Frontal cortex (tissue), 4 donors: ENCODE data around the gene PTGIR. TPM values are rescaled to one million over a fixed set of nuclear protein-coding genes. Genes with fewer than 3 reads are reported as not detected.
"Not testable (repeated sequence)": the region's sequence is repeated elsewhere in the genome, so short reads cannot be mapped to it uniquely, and the experiment has no call there.

Experiments used
- DNase-seq, 2 donors: peaks; one replicate each; pipeline ENCODE4 v3.0.0; 2012; ENCODE audit warnings: low spot score in 2 of 2
- FAIRE-seq: peaks from 2 replicates; lab custom pipeline; 2012; peaks lifted over from hg19 to GRCh38; lab: Jason Lieb, UNC
- total RNA-seq: library from RNA; depleted of rRNA; stranded (reverse); fragments of >200 nt; gene quantifications from one replicate; pipeline ENCODE4 v1.2.3, GENCODE V29; 2014
- donor health status: control.
- donor health status: control.
- donor health status: control.

The PTGIR gene
- total RNA-seq, 1 donor from 2014 or later, result not detected

DNA sequence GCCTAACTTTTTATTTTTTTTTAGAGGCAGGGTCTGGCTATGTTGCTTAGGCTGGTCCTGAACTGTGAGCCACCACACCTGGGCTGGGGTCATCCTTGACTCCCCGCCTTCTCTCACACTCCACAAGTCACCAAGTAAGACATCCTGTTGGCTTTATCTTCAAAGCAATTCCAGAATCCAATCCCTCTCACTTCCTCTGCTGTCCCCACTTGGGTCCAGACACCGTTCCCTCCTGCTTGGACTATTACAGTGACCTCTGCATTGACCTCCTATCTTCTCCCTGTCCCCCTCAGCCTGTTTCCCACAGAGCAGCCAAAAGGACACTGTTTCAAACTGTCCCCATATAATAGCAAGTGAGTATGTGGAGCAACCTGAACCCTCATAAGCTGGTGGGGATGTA is 15.8 kb upstream of the PTGIR start:
- FAIRE-seq (no peak), DNase-seq (no peak)

- DNase-seq (no peak), FAIRE-seq (no peak)
Measured at GRCh38 chr19:46639358-46640182, 14.7 kb upstream of the PTGIR start.

- DNase-seq (no peak), FAIRE-seq (no peak)
Measured at GRCh38 chr19:46637224-46637623, 12.3 kb upstream of the PTGIR start.

DNA sequence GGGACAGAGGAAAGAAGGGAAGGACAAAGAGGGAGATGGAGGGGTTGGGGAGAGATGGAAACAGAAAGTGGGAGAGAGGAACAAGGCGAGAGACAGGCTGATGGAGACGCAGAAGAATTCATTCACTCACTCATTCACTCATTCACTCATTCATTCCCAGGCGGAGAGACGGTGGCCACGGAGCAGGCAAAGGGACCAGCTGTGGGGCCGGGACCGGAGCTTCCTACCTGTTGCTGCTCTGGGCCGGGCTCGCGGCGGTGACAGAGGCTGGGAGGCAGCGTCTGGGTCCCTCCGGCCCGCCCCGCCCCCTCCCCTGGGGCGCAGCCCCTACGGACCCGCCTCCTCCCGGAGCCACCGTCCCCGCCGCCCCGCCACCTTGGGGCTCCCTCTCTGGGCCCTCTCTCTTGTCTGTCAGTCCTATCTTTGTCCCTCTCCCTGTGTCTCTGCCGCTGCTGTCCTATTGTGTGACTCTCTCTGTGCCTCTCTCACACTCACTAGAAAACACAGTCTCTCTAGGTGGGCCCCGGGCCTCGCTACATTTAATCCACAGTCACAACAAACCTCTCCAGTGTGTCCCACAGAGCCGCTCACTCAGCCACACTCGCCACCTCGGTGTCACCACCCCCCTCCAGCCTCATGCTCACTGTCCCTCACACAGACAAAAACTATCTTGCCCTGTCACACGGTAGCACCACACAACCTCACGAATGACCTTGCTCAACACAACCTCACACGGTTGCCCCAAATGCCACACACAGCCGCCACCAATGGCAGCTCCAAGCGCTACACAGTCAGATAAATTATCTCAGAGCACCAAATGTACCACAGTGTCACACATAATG is 11.3 kb upstream of the PTGIR start, which contains the start of gene GNG8:
Gene GNG8 (minus strand): TSS at position 283 of the 842 bp plus-strand sequence. CDS start 1,520 bp downstream, outside the sequence.
- FAIRE-seq, result no peak

DNA sequence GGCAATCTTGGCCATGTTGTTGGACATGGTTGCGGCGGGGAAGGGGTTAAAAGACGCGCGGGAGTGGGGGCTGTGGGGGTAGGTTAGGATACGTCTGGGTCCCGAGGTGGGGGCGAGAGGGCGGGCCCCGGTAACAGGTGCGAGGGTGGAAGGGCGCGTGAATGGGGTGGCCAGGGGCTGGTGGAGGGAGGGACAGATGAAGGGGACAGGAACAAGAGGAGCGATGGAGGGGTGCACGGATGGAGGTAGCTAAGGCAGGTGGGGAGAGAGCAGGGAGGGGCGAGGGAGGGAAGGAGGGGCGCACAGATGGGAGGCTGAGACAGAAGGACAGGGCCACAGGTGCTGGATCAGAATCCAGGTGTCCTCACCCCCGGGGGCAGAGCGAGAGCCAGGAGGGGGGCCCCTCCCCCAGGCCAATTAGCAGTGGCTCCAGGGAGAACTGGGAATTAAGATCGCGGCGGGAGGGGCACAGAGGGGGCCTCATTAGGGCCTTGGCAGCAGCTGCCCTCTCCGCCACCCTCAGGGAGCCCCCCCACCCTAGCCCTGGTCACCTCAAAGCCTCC is 9.8 kb upstream of the PTGIR start:
- FAIRE-seq, result no peak
- DNase-seq, result no peak

More for the DNA sequence above, 11.3 kb upstream of the PTGIR start, which contains the start of gene GNG8:
- no peak for DNase-seq

- DNase-seq (peak; percentile 72 to 83), FAIRE-seq (no peak)
Measured at GRCh38 chr19:46634045-46634655, 9.3 kb upstream of the PTGIR start.

DNA sequence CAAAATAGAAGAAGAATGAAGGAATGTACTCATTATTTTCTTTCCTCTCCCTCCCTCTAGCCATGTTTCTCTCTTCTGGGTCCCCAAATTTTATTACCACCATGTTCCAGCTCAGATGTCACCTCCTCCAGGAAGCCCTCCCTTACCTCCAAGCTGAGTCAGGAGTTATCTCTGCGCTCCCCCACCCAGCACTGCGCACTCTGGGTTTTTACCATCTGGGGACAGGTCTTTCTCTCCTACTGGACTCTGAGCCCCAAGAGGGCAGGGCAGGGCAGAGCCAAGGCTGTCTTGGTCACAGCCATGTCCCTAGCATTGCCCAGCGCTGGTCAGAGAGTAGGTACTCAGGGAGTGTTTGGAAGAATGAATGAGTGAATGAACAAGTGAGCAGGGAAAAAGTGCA is 8.2 kb upstream of the PTGIR start:
- DNase-seq, result no peak
- FAIRE-seq, result no peak

GRCh38 chr19:46631481-46631880 is 6.6 kb upstream of the PTGIR start:
- DNase-seq (no peak), FAIRE-seq (no peak)

- no peak for DNase-seq
- no peak for FAIRE-seq
Measured at GRCh38 chr19:46630586-46631205, 5.8 kb upstream of the PTGIR start.

DNA sequence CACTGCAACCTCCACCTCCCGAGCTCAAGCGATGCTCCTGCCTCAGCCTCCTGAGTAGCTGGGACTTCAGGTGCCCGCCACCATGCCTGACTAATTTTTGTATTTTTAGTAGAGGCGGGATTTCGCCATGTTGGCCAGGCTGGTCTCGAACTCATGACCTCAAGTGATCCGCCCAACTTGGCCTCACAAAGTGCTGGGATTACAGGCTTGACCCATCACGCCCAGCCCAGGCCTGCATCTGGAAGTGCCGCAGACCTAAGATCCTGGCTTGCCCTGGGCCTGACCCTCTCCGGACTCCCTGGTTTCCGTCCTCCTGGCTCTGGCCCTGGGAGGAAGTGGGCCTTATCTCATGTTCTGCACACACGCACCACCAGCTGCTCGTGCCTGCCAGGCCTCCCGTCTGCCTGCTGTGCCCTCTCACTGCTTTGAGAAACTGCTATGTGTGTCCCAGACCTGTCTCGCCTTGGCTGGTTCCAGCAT is 4.7 kb upstream of the PTGIR start:
- DNase-seq (no peak), FAIRE-seq (no peak)

- not testable (repeated sequence) for FAIRE-seq, DNase-seq
Measured at GRCh38 chr19:46628970-46629369, 4.1 kb upstream of the PTGIR start.

GRCh38 chr19:46626446-46626845 is 1.6 kb upstream of the PTGIR start:
- FAIRE-seq (no peak), DNase-seq (no peak)

DNA sequence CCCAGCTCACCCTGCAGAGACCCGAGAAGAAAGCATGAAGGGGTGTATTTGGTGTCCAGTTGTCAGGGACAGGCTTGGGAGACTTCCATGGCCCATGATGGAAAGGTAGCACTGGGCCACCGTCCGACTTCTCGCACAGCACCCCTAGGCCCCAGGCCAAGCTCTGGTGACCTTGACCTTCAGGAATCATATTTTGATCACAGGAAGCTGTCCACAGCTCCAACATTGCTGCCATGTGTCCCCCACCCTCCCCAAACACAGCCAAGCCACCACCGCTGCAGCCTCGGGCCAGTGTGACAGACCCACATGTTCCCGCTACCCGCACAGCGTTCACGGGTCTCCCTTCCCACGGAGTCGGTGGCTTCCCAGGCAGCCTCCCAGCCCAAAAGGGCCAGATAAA is 842 bp upstream of the PTGIR start:
- FAIRE-seq (no peak), DNase-seq (no peak)

GRCh38 chr19:46623915-46624502 is 880 bp downstream of the PTGIR start:
- FAIRE-seq, result no peak
- DNase-seq, result no peak

DNA sequence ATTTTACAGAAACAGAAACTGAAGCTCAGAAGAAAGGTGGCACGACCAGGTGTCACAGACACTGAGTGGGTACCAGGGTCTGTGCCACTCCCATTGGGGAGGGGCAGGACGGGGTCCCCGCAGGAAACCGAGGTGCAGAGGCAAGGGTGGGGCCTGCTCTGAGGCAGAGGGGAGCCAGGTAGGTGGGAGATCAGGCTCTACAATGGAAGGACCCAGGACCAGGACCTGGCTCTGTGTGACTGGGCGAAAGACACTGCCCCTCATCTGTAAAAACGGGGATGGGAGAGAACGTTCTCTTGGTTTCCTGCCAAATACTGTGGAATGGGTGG is 2.8 kb downstream of the PTGIR start:
- DNase-seq (no peak), FAIRE-seq (no peak)

- FAIRE-seq, result no peak
- DNase-seq, result no peak
Measured at GRCh38 chr19:46621191-46622117, 3.4 kb downstream of the PTGIR start.

DNA sequence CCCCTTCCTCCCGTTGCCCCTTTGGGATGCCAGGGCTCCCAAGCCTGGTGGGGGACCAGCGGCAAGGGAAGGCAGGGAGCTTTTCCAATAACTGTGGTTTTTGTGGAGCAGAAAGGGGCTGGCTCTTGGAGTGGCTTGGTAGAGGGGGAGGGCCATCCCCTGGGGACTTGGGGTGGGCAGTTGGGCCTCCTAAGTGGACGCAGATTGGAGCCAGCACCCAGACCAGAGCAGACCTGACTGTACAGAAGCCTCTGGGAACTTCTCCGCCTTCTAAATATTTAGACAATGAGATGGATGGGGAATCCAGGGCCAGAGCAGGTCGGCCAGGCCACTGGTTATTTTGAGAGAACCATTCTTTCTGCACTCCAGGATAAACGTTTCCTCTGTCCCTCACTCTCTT is 4.2 kb downstream of the PTGIR start:
- FAIRE-seq (no peak), DNase-seq (no peak)

DNA sequence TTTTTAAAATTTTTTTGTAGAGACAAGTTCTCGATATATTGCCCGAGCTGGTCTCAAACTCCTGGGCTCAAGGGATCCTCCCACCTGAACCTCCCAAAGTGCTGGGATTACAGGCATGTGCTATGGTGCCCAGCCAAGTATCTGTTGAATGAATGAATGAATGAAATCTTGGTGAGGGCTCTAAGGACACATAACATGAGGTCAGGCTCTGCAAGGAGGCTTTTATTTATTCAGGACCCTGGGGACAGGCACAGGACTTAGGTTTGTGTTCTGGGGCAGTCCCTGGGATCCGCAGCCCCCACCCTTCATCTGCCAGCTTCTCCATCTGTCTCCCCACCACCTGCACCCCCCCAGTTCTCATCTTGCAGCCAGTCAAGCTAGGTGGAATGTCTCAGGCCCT is 4.6 kb downstream of the PTGIR start:
- FAIRE-seq, result no peak
- no peak for DNase-seq
